SU-DHL-6 (cell line): ENCODE measurements around the gene LAMA3.

Experiments
- CTCF ChIP-seq: fragments of 200-600 bp; sonication (generic); IDR thresholded peaks from one replicate; pipeline ENCODE4 v1.5.1; 2017; ENCODE audit warnings: antibody characterized with exemption, mild to moderate bottlenecking, low read length, moderate library complexity; ENCODE audit not compliant: insufficient read depth, poor library complexity, severe bottlenecking
- EZH2phosphoT487 ChIP-seq: fragments of 200-600 bp; sonication (generic), shearing (Covaris generic); conservative IDR thresholded peaks from 2 replicates; pipeline ENCODE4 v1.6.1; 2018; ENCODE audit warnings: mild to moderate bottlenecking, antibody characterized with exemption, low read length, moderate library complexity, mixed read lengths

GRCh38 chr18:23800902-23801301, 111.6 kb downstream of the LAMA3 start:
- TF ChIP-seq CTCF: no peak
- no peak for TF ChIP-seq EZH2phosphoT487
